Upper lobe of left lung (tissue), 6 donors: ENCODE data around the gene CHD5. TPM values are rescaled to one million over a fixed set of nuclear protein-coding genes. Genes with fewer than 3 reads are reported as not detected.
A peak's percentile ranks its signal among the peaks of the same experiment; 100 is the strongest.

Experiments used
- ATAC-seq, 2 donors: fragments of 200-7000 bp; cut with Tn5 transposase; one replicate each; pipeline ENCODE4 v1.9.1; 2022; ENCODE audit warnings: mild to moderate bottlenecking in 2 of 2, moderate library complexity in 2 of 2; ENCODE audit not compliant: low FRiP score in 2 of 2
- DNase-seq, 2 donors: peaks; one replicate each; pipeline ENCODE4 v3.0.0-alpha.2; 2019 to 2020
- H3K27ac ChIP-seq, 4 donors: fragments of 200-600 bp; sonication (generic); one replicate each; pipeline ENCODE4 v1.5.1; 2016 to 2019
- H3K27me3 ChIP-seq, 4 donors: fragments of 200-600 bp; sonication (generic); one replicate each; pipeline ENCODE4 v1.5.1; 2017 to 2019
- H3K36me3 ChIP-seq, 4 donors: fragments of 200-600 bp; sonication (generic); one replicate each; pipeline ENCODE4 v1.5.1; 2016 to 2019
- H3K4me1 ChIP-seq, 4 donors: fragments of 200-600 bp; sonication (generic); one replicate each; pipeline ENCODE4 v1.5.1; 2018 to 2019
- H3K4me3 ChIP-seq, 4 donors: fragments of 200-600 bp; sonication (generic); one replicate each; pipeline ENCODE4 v1.5.1; 2017 to 2019; ENCODE audit warnings: mild to moderate bottlenecking in 2 of 4, moderate library complexity in 1 of 4
- H3K9me3 ChIP-seq, 4 donors: fragments of 200-600 bp; sonication (generic); one replicate each; pipeline ENCODE4 v1.5.1; 2018 to 2019
- CTCF ChIP-seq, 6 experiments: fragments of 450-650 bp in 4 of 6; fragments of 200-600 bp in 2 of 6; sonication (generic) in 2 of 6; IDR thresholded peaks; one replicate each; pipeline ENCODE4 v1.5.1; 2016 to 2019; ENCODE audit warnings: antibody characterized with exemption in 6 of 6
- EP300 ChIP-seq, 4 donors: sonication (generic); formaldehyde crosslinking; IDR thresholded peaks; one replicate each; pipeline ENCODE4 v1.5.1; 2017; ENCODE audit warnings: antibody characterized with exemption in 4 of 4, control low read depth in 2 of 4
- POLR2A ChIP-seq, 4 donors: fragments of 450-650 bp; IDR thresholded peaks; one replicate each; pipeline ENCODE4 v1.5.1; 2016 to 2017; ENCODE audit warnings: antibody characterized with exemption in 4 of 4, mild to moderate bottlenecking in 2 of 4
- POLR2AphosphoS5 ChIP-seq, 2 donors: sonication (generic); formaldehyde crosslinking; IDR thresholded peaks; one replicate each; pipeline ENCODE4 v1.5.1; 2017; ENCODE audit warnings: antibody characterized with exemption in 2 of 2
- WGBS, 2 donors: methylation state at CpG; one replicate each; pipeline ENCODE4 v1.1.5; 2017 to 2018; 5-methylcytosine and 5-hydroxymethylcytosine counted together
- total RNA-seq, 6 donors: library from RNA; depleted of rRNA in 4 of 6; stranded (reverse); fragments of >200 nt in 4 of 6; gene quantifications; one replicate each; pipeline versions ENCODE4 v1.1.0 to v1.2.1, GENCODE V29; 2016 to 2021
- donor health status: DM: no; HTN: no; CAD: no; lungs with moderate emphysema.
- donor health status: DM: no; HTN: yes; CAD: no; lungs with severe emphysema.

CHD5 gene
- total RNA-seq, 6 donors from 2014 or later, result 0.14 to 1.3 (median 0.25) TPM

GRCh38 chr1:6150006-6150938 is 29.8 kb downstream of the CHD5 start:
- H3K27me3 ChIP-seq, result peaks cover 0 to 20% (median 7%) of the 10 kb centered on the region in 4 donors
- ATAC-seq (no peak), DNase-seq (no peak)
- H3K9me3 ChIP-seq, result no peaks in the 10 kb centered on the region
- TF ChIP-seq EP300 (IDR thresholded peaks at IDR 0.05) (no peak), POLR2AphosphoS5 (IDR thresholded peaks at IDR 0.05) (no peak), CTCF (IDR thresholded peaks at IDR 0.05) (no peak), POLR2A (IDR thresholded peaks at IDR 0.05) (no peak)
- no peak overlapping the region for H3K4me3 ChIP-seq
- no peaks in the 10 kb centered on the region for H3K36me3 ChIP-seq
- H3K27ac ChIP-seq, result no peak overlapping the region
- WGBS, 2 donors, result 72 to 82% methylated on average over 11 of the region's 11 CpGs
- peaks cover 7 to 10% (median 8%) of the 10 kb centered on the region in 4 donors for H3K4me1 ChIP-seq

GRCh38 chr1:6149597-6149996 is 30.5 kb downstream of the CHD5 start:
- no peaks in the 10 kb centered on the region for H3K9me3 ChIP-seq
- 72 to 92% methylated on average over 1 of the region's 1 CpG for WGBS, 2 donors
- no peak overlapping the region for H3K4me3 ChIP-seq
- no peaks in the 10 kb centered on the region for H3K36me3 ChIP-seq
- peaks cover 0 to 20% (median 7%) of the 10 kb centered on the region in 4 donors for H3K27me3 ChIP-seq
- TF ChIP-seq EP300 (IDR thresholded peaks at IDR 0.05), result no peak
- ATAC-seq (no peak), DNase-seq (no peak)
- no peak overlapping the region for H3K27ac ChIP-seq
- H3K4me1 ChIP-seq, result peaks cover 7 to 10% (median 8%) of the 10 kb centered on the region in 4 donors

- peak; percentile 54 to 90 for DNase-seq
- H3K9me3 ChIP-seq, result no peaks in the 10 kb centered on the region
- peak in 1 of 2 donors; percentile 72 for ATAC-seq
- H3K36me3 ChIP-seq, result no peaks in the 10 kb centered on the region
- peaks cover 0 to 20% (median 7%) of the 10 kb centered on the region in 4 donors for H3K27me3 ChIP-seq
- no peak overlapping the region for H3K27ac ChIP-seq
- H3K4me1 ChIP-seq, result peaks cover 7 to 10% (median 8%) of the 10 kb centered on the region in 4 donors
- no peak for TF ChIP-seq EP300 (IDR thresholded peaks at IDR 0.05)
- TF ChIP-seq POLR2AphosphoS5 (IDR thresholded peaks at IDR 0.05), result no peak
- no peak for TF ChIP-seq CTCF (IDR thresholded peaks at IDR 0.05)
- no peak for TF ChIP-seq POLR2A (IDR thresholded peaks at IDR 0.05)
- peak overlapping the region in 3 of 4 donors; percentile 3 to 31 (median 17) for H3K4me3 ChIP-seq
- 6 to 20% methylated on average over 1 to 28 of the region's 53 CpGs for WGBS, 2 donors
Observed at GRCh38 chr1:6148497-6149241, 31.5 kb downstream of the CHD5 start.

DNA sequence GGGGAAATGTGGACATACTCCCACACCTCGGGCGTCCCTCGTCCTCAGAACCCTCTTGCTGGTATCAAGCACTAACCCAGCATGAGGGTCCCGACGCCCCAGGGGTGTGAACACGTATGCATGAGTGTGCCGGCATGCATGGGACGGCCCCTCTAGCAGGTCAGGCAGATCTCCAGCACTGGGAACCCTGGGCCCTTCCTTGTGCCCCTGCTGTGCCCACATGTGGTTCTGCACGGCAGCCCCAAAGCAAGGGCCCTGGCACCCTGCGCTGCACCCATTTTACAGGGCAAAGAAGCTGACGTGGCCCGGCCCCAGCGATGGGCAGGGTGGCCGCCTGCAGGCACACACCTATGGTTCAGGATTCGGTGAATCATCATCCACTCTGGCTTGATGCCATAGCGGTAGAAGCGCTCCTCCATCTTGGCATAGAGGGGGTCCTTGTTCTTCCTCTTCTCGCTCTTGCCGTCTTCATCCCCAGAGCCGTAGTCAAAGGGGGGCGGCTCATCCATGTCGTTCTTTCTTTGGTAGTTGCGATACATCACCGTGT is 34.2 kb downstream of the CHD5 start:
- Histone ChIP-seq H3K27ac (no peak overlapping the region), H3K36me3 (no peaks in the 10 kb centered on the region), H3K4me3 (no peak overlapping the region), H3K27me3 (peaks cover 0 to 20% (median 7%) of the 10 kb centered on the region in 4 donors), H3K9me3 (no peaks in the 10 kb centered on the region), H3K4me1 (peaks cover 7 to 10% (median 8%) of the 10 kb centered on the region in 4 donors)
- ATAC-seq (no peak), DNase-seq (no peak)
- WGBS, 2 donors, result 89 to 90% methylated on average over 10 to 24 of the region's 24 CpGs
- TF ChIP-seq CTCF (IDR thresholded peaks at IDR 0.05) (no peak), POLR2AphosphoS5 (IDR thresholded peaks at IDR 0.05) (no peak), EP300 (IDR thresholded peaks at IDR 0.05) (no peak), POLR2A (IDR thresholded peaks at IDR 0.05) (no peak)

GRCh38 chr1:6145396-6145750 is 34.7 kb downstream of the CHD5 start:
- Histone ChIP-seq H3K4me1 (peaks cover 7 to 10% (median 8%) of the 10 kb centered on the region in 4 donors), H3K36me3 (no peaks in the 10 kb centered on the region), H3K27me3 (peaks cover 0 to 20% (median 7%) of the 10 kb centered on the region in 4 donors), H3K9me3 (no peaks in the 10 kb centered on the region), H3K4me3 (no peak overlapping the region), H3K27ac (no peak overlapping the region)
- DNase-seq, result no peak
- 40 to 63% methylated on average over 1 to 2 of the region's 2 CpGs for WGBS, 2 donors
- TF ChIP-seq POLR2A (IDR thresholded peaks at IDR 0.05), result no peak
- TF ChIP-seq EP300 (IDR thresholded peaks at IDR 0.05), result no peak
- TF ChIP-seq POLR2AphosphoS5 (IDR thresholded peaks at IDR 0.05), result no peak
- TF ChIP-seq CTCF (IDR thresholded peaks at IDR 0.05), result no peak
- ATAC-seq, result no peak
